HG03439 (cell line): ENCODE measurements around the gene PPARA.
A peak's percentile ranks its signal among the peaks of the same experiment; 100 is the strongest.

Experiments used
- ATAC-seq: cut with Tn5 transposase; IDR thresholded peaks from one replicate; pipeline ENCODE4 v1.9.1; 2021; ENCODE audit warnings: mild to moderate bottlenecking, moderate library complexity; ENCODE audit not compliant: unreplicated experiment

PPARA gene

DNA sequence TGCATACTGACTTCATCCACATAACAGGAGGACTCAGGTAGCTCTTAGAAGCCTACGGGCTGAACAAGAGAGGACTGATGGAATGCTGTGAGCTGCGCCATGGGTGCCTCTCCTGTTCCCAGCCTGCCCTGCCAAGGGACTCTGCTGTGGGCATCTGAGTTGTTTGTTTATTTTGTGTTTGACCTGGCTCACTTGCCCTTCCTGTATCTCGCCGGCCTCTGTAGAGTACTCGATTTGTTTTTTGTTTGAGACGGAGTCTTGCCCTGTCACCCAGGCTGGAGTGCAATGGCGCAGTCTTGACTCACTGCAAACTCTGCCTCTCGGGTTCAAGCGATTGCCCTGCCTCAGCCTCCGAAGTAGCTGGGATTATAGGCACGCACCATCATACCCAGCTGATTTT, 119.2 kb downstream of the PPARA start:
- ATAC-seq = no peak

- ATAC-seq = no peak
These were observed 121.9 kb downstream of the PPARA start for GRCh38 chr22:46272196-46272595.

- ATAC-seq = no peak
These were observed 122.6 kb downstream of the PPARA start for GRCh38 chr22:46272762-46273431.

- ATAC-seq = no peak
These were observed 123.3 kb downstream of the PPARA start for GRCh38 chr22:46273432-46274148.

GRCh38 chr22:46274381-46274780, 124.1 kb downstream of the PPARA start:
- ATAC-seq = no peak

DNA sequence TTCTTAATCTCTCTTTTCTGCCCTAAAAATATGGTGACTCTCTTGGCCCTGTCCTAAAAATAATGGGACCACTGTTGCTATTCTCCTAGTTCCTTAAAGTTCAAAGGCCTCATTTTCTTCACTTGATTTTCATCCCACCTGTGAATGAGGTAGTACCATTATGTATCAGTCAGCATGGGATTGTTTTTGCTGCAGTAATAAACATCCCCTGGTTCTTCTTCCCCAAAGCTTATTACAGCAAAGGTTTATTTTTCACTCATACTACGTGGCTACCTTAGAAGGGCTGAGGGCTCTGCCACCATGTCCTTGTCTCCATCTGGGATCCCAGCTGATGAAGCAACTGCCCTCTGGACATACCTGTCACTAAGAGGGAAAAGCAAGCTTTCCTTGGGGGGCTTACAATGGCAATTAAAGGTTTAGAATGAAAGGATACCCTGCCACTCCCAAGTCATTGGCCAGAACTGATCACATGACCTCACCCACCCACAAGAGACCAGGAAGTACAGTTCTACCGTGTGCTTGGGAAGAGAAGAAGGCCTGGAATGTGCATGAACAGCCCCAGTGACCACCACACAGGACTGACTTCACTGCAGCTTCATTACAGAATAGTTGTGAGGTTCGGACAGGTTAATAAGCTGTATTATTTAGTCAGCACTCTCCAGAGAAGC, 125.3 kb downstream of the PPARA start:
- ATAC-seq = no peak

DNA sequence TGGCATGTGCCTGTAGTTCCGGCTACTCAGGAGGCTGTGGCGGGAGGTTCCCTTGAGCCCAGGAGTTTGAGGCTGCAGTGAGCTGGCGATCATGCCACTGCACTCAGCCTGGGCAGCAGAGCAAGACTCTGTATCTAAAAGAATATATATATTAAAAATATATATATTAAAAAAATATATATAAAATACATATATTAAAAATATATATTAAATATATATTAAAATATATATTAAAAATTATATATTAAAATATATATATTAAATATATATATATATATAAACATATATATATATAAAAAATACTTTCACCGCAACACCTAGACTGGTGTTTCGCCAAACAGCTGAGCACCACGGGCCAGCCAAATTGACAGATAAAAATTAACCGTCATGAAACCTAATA, 126.2 kb downstream of the PPARA start:
- ATAC-seq = no peak

DNA sequence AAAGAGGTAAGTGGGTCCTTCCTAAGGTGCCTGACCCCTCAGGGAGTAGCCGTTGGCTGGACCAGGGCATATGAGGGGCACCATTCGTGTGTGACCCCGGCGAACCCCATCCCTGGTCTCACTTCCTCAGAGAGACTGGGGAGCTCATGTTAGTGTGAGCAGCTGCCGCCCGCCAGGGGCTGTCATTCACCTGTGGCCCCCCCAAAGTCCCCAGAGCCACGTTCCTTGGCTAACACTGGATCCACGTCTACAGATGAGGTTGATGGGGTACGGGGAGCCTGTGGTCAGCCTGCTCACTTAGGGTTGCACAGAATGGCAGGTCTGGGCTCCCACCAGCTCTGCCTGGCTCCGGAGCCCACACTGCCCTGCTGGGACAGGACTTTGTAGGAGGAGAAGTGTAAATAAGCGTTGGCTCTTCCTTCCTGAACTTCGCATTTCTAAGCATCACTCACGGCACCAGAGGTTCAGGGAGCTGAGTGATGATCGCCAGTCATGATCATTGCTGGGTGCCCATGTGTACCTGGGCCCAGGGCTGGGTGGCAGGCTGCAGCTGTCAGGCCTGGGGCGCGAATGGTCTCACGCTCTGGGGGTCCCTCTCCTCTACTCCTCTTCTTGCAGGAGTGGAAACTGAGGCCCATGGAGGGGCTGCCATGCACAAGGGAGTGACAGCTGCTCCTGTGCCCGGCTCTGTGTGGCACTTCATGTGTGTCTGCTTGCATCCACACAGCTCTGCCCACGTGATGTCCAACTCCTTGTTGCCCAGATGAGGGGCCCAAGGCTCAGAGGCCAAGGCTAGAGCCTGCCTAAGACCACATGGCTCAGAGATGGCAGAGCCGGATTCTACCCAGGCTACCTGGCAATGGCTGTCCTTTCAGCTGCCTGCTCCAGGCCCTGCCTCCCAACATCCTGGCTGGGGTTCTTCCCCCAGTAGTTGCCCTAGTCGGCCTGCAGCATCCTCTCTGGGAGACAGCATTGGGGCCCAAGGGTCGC, 128.6 kb downstream of the PPARA start:
- no peak for ATAC-seq

DNA sequence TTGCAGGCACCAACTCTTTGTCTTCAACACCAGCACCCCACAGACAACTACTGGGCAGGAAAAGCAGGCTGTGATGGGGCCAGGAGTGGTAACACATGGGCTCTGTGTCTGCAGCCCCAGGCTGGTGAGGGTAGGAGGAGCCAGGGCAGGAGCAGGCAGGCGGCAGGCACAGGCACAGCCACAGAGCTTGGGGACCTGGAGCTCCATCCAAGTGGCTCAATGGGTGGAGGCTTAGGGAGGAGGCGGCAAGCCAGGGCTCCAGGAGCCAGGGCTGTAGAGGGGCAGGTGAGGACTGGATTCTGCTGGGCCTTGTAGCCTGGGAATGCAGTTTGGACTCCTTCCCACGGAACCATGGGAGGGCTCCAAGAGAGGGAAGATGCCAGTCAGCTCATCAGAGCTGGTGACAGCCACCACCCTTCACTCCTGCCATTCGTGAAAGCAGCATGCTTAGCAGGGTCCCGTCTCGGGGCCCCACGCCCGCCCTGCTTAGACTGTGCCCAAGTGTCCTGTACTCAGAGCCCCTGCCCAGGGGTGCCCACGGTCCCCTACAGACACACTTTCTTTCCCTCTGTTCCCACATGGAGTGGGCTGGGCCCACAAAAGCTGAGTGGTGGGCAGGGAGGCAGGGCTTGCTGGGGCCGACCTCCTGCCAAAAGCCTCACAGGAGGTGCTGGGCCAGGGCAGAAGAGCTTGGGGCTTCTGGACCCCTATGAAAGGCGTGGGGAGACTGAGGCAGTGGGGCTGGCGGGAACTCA, 129.9 kb downstream of the PPARA start:
- ATAC-seq = no peak

DNA sequence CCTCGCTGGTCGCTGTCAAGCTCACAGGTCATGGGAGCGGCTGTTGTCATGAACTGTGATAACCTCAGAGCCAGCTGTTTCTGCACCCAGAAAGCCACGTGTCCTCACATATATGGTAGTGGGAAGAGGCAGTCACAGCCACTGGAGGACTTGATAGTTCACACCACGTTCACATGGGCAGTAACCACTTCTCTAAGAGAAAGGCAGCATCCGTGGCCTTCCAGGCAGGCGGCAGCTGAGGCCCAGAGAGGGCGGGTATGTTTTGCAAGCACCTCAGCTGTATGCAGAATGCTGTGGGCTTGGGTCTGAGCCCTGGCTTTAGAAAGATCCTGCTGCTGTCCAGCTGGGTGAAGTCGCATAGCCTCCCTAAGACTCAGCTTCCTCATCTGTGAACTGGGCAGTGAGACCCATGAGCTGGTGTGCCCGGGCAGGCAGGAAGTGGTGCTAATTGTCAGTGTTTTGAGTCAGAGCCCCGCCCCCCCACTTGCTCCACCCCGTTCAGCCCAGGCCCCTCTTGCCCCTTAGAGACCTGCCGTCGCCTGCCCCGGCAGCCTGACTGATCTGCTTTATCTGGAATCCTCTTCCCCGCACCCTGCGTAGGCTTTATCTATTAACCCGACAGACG, 130.8 kb downstream of the PPARA start:
- ATAC-seq = no peak

GRCh38 chr22:46281866-46282678, 131.7 kb downstream of the PPARA start:
- ATAC-seq = no peak

DNA sequence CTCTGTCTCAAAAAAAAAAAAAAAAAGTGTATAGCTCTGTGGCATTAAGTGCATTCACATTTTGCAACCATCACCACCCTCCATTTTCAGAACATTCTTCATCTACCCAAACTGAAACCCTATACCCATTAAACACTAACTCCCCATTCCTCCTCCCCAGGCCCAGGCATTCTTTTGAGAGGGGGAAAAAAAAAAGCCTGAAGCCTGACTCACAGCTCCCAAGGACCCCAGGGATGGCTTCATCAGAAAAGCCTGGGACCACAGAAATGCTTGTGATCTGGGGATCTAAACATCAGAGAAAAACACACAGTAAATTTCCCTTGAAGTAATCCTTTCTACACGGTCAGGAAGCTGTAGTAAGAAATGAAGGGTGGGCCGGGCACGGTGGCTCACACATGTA, 135.7 kb downstream of the PPARA start:
- ATAC-seq = no peak

DNA sequence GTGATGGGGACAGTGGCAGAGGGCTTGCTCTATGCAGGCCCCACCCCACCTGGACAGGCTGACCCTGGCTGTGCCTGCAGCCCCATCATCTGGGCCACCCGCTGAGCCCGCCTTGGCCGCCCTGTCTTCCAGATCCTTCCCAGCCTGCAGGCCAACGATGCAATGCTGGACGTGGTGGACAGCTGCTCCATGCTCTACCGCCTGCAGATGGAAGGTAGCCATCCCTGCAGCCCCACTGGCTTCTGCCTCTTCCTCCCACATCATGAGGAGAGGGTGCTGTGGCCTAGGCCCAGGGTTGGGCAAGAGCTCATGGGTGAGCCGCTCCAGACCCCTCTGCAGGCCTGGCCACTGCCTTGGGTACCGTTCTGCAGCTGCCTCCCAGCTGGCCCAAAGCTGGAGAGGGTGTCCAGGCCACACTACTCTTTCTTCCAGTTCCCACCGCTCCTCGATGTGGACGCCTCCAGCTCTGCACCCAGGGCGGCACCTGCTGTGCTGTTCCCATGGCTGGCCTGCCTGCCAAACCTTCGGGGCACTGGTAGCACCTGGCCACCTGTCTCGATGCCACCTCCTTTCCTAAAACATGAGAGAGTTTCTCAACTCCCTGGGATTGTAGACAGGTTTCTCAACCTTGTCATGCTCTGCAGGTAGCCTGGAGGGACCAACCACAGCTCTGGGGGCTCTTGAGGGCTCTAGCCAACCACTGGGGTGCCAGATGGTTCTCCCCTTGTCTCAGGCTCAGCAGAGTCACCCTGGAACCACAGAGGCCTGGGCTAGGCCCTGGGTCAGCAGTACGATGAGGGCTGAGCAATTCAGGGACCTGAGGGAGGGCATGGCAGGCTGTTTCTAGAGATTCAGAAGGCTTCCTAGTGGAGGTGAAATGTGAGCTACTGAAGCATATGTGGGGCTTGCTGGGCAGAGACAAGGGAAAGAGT, 136.9 kb downstream of the PPARA start:
- no peak for ATAC-seq

DNA sequence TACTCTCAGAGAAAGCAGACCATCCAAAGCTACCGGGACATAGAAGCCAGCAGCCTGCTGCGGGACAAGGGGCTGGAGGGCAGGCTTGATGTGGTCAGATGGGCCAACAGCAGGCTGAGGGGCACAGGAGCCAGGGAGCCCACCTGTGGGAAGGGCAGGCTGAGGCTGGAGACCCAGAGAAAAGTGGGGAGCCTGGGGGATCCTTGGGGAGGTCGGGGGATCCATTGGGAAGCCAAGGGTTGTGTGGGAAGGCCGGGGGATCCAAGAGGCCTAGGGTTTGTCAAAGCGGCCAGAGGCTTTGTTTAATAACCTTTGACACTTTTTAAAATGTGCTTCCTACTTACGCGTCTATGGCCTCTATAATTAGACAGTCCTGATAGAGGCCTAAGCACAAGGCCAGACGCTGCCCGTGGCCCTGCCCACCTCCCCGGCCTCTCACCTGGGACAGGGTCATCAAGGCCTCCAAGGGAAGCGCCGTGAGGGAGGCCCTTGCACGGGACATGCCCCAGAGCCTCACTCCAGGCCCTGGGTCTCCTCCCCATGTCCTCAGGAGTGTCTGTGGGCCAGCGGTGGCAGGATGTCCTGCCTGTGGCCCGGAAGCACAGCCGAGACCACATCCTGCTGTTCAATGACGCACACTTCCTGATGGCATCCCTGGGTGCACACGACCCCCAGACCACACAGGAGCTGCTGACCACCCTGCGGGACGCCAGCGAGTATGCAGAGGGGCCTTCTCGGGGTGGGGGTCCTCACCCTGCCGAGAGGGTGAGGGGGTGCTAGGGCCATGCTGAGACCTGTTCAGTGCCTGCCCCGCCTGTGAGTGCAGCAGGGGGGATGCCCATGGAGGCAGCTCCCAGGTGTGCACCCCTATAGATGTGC, 137.8 kb downstream of the PPARA start:
- peak; percentile 66 for ATAC-seq

GRCh38 chr22:46288846-46289243, 138.5 kb downstream of the PPARA start:
- no peak for ATAC-seq

- no peak for ATAC-seq
These were observed 139.0 kb downstream of the PPARA start for GRCh38 chr22:46289244-46289891.
